Measurements from ENCODE around the gene TBC1D5. TPM values are rescaled to one million over a fixed set of nuclear protein-coding genes. Genes with fewer than 3 reads are reported as not detected.

The TBC1D5 gene
- polyA plus RNA-seq, 1 experiment: 44.6 TPM

GRCh38 chr3:17111586-17111985 is 630.8 kb downstream of the TBC1D5 start:
- H3K9me3 ChIP-seq (ENCODE audit: control insufficient read depth, insufficient read depth, low read length): no peaks in the 10 kb centered on the region
- no peak overlapping the region for H3K27ac ChIP-seq (ENCODE audit: low read depth, low read length)
- TF ChIP-seq, protein P1, sequence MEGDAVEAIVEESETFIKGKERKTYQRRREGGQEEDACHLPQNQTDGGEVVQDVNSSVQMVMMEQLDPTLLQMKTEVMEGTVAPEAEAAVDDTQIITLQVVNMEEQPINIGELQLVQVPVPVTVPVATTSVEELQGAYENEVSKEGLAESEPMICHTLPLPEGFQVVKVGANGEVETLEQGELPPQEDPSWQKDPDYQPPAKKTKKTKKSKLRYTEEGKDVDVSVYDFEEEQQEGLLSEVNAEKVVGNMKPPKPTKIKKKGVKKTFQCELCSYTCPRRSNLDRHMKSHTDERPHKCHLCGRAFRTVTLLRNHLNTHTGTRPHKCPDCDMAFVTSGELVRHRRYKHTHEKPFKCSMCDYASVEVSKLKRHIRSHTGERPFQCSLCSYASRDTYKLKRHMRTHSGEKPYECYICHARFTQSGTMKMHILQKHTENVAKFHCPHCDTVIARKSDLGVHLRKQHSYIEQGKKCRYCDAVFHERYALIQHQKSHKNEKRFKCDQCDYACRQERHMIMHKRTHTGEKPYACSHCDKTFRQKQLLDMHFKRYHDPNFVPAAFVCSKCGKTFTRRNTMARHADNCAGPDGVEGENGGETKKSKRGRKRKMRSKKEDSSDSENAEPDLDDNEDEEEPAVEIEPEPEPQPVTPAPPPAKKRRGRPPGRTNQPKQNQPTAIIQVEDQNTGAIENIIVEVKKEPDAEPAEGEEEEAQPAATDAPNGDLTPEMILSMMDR (IDR thresholded peaks at IDR 0.05; ENCODE audit: low read depth, low read length): no peak
- no peak for DNase-seq (ENCODE audit: low read depth, low spot score)
- POLR2A ChIA-PET: no interaction called here
- H3K27me3 ChIP-seq (ENCODE audit: control insufficient read depth, insufficient read depth, low read length): no peaks in the 10 kb centered on the region
- H3K4me3 ChIP-seq (ENCODE audit: low read depth, low read length): no peak overlapping the region
- CTCF ChIA-PET: interaction anchor here (0.5 to 0.6 kb wide), 2 partner anchors 700 to 1540 kb away, joined by 3 to 12 read pairs; no protein-coding TSS in a partner anchor

GRCh38 chr3:17110660-17111396 is 631.6 kb downstream of the TBC1D5 start:
- ChIA-PET POLR2A (no interaction called here), CTCF (interaction anchor here (0.5 kb wide), 1 partner anchor 1539 kb away, joined by 12 read pairs; no protein-coding TSS in a partner anchor)
- H3K9me3 ChIP-seq (ENCODE audit: control insufficient read depth, insufficient read depth, low read length): no peaks in the 10 kb centered on the region
- TF ChIP-seq, protein P1 (IDR thresholded peaks at IDR 0.05; ENCODE audit: low read depth, low read length): no peak
- no peaks in the 10 kb centered on the region for H3K27me3 ChIP-seq (ENCODE audit: control insufficient read depth, insufficient read depth, low read length)
- H3K27ac ChIP-seq (ENCODE audit: low read depth, low read length): no peak overlapping the region
- DNase-seq (ENCODE audit: low read depth, low spot score): no peak
- H3K4me3 ChIP-seq (ENCODE audit: low read depth, low read length): no peak overlapping the region

Small RNAs within 50 kb of the gene (small RNA-seq; reads per million reads assigned to genes)
- gene AC104451.1 (ENCODE audit: insufficient read length, low read depth) (not detected), gene RNU7-10P (ENCODE audit: insufficient read length, low read depth) (not detected)

Measured in AG04450 (cell line).